Heart left ventricle (tissue), 16 donors: ENCODE results near the gene ANO2. TPM values are rescaled to one million over a fixed set of nuclear protein-coding genes. Genes with fewer than 3 reads are reported as not detected.

Experiments
- ATAC-seq, 4 donors: fragments of 200-7000 bp; cut with Tn5 transposase; one replicate each; pipeline ENCODE4 v1.9.1; 2020 to 2022; ENCODE audit warnings: moderate library complexity in 4 of 4, mild to moderate bottlenecking in 3 of 4, moderate number of reproducible peaks in 1 of 4
- DNase-seq, 5 donors: peaks; one replicate each; pipeline ENCODE4 v3.0.0-alpha.2; 2020
- H3K27ac ChIP-seq, 12 donors: fragments of 200-600 bp; sonication (generic) in 4 of 12; one replicate each; pipeline versions ENCODE4 v1.5.0 to v1.8.0; 2016 to 2022; ENCODE audit warnings: mild to moderate bottlenecking in 2 of 12
- H3K27me3 ChIP-seq, 9 donors: fragments of 200-600 bp; sonication (generic) in 2 of 9; one replicate each; pipeline versions ENCODE4 v1.5.1 to v1.8.0; 2016 to 2022; ENCODE audit warnings: mild to moderate bottlenecking in 3 of 9
- H3K36me3 ChIP-seq, 9 donors: fragments of 200-600 bp; sonication (generic) in 2 of 9; one replicate each; pipeline versions ENCODE4 v1.5.0 to v1.8.0; 2018 to 2022; ENCODE audit warnings: mild to moderate bottlenecking in 2 of 9
- H3K4me1 ChIP-seq, 12 donors: fragments of 200-600 bp; sonication (generic) in 4 of 12; one replicate each; pipeline versions ENCODE4 v1.5.0 to v1.8.0; 2016 to 2022; ENCODE audit warnings: mild to moderate bottlenecking in 3 of 12
- H3K4me3 ChIP-seq, 12 donors: fragments of 200-600 bp; sonication (generic) in 4 of 12; one replicate each; pipeline versions ENCODE4 v1.5.0 to v1.8.0; 2017 to 2022; ENCODE audit warnings: mild to moderate bottlenecking in 9 of 12, moderate library complexity in 4 of 12
- H3K9me3 ChIP-seq, 12 donors: fragments of 200-600 bp; sonication (generic) in 4 of 12; one replicate each; pipeline versions ENCODE4 v1.5.0 to v1.8.0; 2016 to 2022; ENCODE audit warnings: mild to moderate bottlenecking in 1 of 12
- CTCF ChIP-seq, 12 donors: fragments of 200-600 bp; sonication (generic) in 4 of 12; IDR thresholded peaks; one replicate each; pipeline versions ENCODE4 v1.5.0 to v1.8.0; 2018 to 2022; ENCODE audit warnings: antibody characterized with exemption in 12 of 12, mild to moderate bottlenecking in 5 of 12
- POLR2A ChIP-seq, 2 donors: fragments of 450-650 bp; IDR thresholded peaks; one replicate each; pipeline ENCODE4 v1.6.1; 2017; ENCODE audit warnings: antibody characterized with exemption in 2 of 2, mild to moderate bottlenecking in 2 of 2, moderate library complexity in 2 of 2
- WGBS, 4 donors: extraction: QIAGEN DNeasy Blood & Tissue Kit in 2 of 4; methylation state at CpG; one replicate each; pipeline versions ENCODE4 v1.1.5 to v1.1.7; 2013 to 2018; 5-methylcytosine and 5-hydroxymethylcytosine counted together
- intact Hi-C, 10 donors: fragments of 100-400 bp; cut with DNase I; formaldehyde crosslinking; loops; one replicate each; pipeline versions ENCODE4 v1.11.1 to v1.14.2; 2022
- polyA plus RNA-seq, 2 donors: library from polyadenylated mRNA; stranded (reverse); fragments of 200-250 nt; gene quantifications; one replicate each; pipeline ENCODE4 v1.2.3, GENCODE V29; 2013
- total RNA-seq, 9 donors: library from RNA; depleted of rRNA in 2 of 9; stranded (reverse); fragments of >200 nt in 2 of 9; fragmentation: NEBNext Ultra II Directional in 3 of 9; extraction: Animal tissue kit (Norgen Biotek cat#: 25700) in 3 of 9; gene quantifications; one replicate each; pipeline versions ENCODE4 v1.1.0 to v1.2.4, GENCODE V29; 2016 to 2023
- donor health status: ischemic (EF 13 %, LVEDD 7.1; RV severe dilation, severe dysfunction).
- donor health status: healthy with polysubstance abuse.
- donor health status: DM: no; HTN: yes; CAD: no.
- donor health status: DM: no; HTN: no; CAD: no.
- donor health status: ischemic (EF 25% LVEDD 6.9; RV normal size, moderate dysfunction).
- donor health status: ischemic (EF 25% LVEDD 5.7; RV mildly dilated, moderate dysfunction).
- donor health status: healthy.
- donor health status: DM: yes; HTN: yes; CAD: no.
- donor health status: ischemic (EF 35%, LVEDD 5.7; RV mildly dilated, moderate dysfunction).
- donor health status: nonischemic (EF 11% LVEDD 7.7; RV severe dilation, severe dysfunction).
- donor health status: DM: yes; HTN: yes; CAD: no.
- donor health status: PGD.
- donor health status: ischemic (EF 29% LVEDD 5.4; RV normal size, mild dysfunction).
- donor health status: nonischemic (EF 23%, LVEDD 6.1; RV moderate dilation, normal function).

The ANO2 gene
- total and polyA plus RNA-seq, 11 donors = 3.4 to 19.4 (median 9.4) TPM

GRCh38 chr12:5921966-5922899 lies 22.8 kb downstream of the ANO2 start:
- Histone ChIP-seq H3K9me3 (no peaks in the 10 kb centered on the region), H3K27ac (no peak overlapping the region), H3K4me1 (no peaks in the 10 kb centered on the region), H3K4me3 (no peak overlapping the region), H3K36me3 (peaks cover 0 to 12% (median 4%) of the 10 kb centered on the region in 9 donors), H3K27me3 (no peaks in the 10 kb centered on the region)
- WGBS, 4 donors = 74 to 82% (median 77%) methylated on average over 11 to 15 of the region's 15 CpGs
- ATAC-seq = no peak
- intact Hi-C loops = no loop called here
- DNase-seq = no peak
- TF ChIP-seq POLR2A (IDR thresholded peaks at IDR 0.05) (no peak), CTCF (IDR thresholded peaks at IDR 0.05) (no peak)

- no peak for TF ChIP-seq POLR2A (IDR thresholded peaks at IDR 0.05)
- TF ChIP-seq CTCF (IDR thresholded peaks at IDR 0.05) = no peak
- ATAC-seq = peak in 1 of 4 donors; percentile 33
- WGBS, 4 donors = 95 to 96% (median 96%) methylated on average over 25 of the region's 25 CpGs
- Histone ChIP-seq H3K4me3 (no peak overlapping the region), H3K9me3 (no peaks in the 10 kb centered on the region), H3K27me3 (no peaks in the 10 kb centered on the region), H3K27ac (no peak overlapping the region), H3K4me1 (no peaks in the 10 kb centered on the region), H3K36me3 (peaks cover 0 to 13% (median 4%) of the 10 kb centered on the region in 9 donors)
- no peak for DNase-seq
- intact Hi-C loops = no loop called here
These were observed 23.8 kb downstream of the ANO2 start for GRCh38 chr12:5921027-5921909.

- Histone ChIP-seq H3K36me3 (peaks cover 0 to 14% (median 0%) of the 10 kb centered on the region in 9 donors), H3K4me3 (no peak overlapping the region), H3K27ac (no peak overlapping the region), H3K27me3 (no peaks in the 10 kb centered on the region), H3K9me3 (no peaks in the 10 kb centered on the region), H3K4me1 (no peaks in the 10 kb centered on the region)
- ATAC-seq (peak in 1 of 4 donors; percentile 44), DNase-seq (no peak)
- TF ChIP-seq CTCF (IDR thresholded peaks at IDR 0.05) (no peak), POLR2A (IDR thresholded peaks at IDR 0.05) (no peak)
- intact Hi-C loops = no loop called here
- 77 to 90% (median 81%) methylated on average over 9 of the region's 9 CpGs for WGBS, 4 donors
These were observed 28.2 kb downstream of the ANO2 start for GRCh38 chr12:5916785-5917290.
